22Rv1 (cell line): ENCODE measurements around the gene BORCS8.

Source experiments
- H3K27ac ChIP-seq: fragments of 450-650 bp; 2 replicates; pipeline ENCODE4 v1.5.1; 2017
- ZFX ChIP-seq: fragments of 450-650 bp; IDR thresholded peaks from 2 replicates; pipeline ENCODE4 v1.6.1; 2017; ENCODE audit warnings: antibody characterized with exemption, borderline replicate concordance
- TF ChIP-seq, protein P1 (sequence below): fragments of 450-650 bp; IDR thresholded peaks from 2 replicates; pipeline ENCODE4 v1.5.1; 2017; ENCODE audit warnings: mild to moderate bottlenecking

The BORCS8 gene

DNA sequence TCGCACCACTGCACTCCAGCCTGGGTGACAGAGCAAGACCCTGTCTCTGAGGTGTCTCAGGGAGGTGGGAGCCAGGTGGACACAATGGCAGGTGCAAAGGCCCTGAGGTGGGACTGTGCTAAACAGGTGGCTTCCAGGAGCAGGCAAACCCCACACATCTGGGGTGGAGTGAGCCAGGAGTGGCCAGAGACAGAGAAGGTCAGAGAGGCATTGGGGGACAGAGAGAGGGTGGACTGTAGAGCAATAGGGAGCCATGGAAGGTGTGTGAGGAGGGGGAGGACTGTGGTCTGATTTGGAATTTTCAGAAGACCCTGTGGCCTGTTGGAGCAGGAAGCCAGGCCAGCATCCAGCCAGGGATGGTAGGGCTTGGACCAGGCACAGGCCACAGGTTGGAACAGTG lies 26.6 kb downstream of the BORCS8 start:
- TF ChIP-seq ZFX, result no peak
- TF ChIP-seq, protein P1, sequence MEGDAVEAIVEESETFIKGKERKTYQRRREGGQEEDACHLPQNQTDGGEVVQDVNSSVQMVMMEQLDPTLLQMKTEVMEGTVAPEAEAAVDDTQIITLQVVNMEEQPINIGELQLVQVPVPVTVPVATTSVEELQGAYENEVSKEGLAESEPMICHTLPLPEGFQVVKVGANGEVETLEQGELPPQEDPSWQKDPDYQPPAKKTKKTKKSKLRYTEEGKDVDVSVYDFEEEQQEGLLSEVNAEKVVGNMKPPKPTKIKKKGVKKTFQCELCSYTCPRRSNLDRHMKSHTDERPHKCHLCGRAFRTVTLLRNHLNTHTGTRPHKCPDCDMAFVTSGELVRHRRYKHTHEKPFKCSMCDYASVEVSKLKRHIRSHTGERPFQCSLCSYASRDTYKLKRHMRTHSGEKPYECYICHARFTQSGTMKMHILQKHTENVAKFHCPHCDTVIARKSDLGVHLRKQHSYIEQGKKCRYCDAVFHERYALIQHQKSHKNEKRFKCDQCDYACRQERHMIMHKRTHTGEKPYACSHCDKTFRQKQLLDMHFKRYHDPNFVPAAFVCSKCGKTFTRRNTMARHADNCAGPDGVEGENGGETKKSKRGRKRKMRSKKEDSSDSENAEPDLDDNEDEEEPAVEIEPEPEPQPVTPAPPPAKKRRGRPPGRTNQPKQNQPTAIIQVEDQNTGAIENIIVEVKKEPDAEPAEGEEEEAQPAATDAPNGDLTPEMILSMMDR, result no peak
- no peak overlapping the region for H3K27ac ChIP-seq

GRCh38 chr19:19162495-19162894 lies 29.5 kb downstream of the BORCS8 start:
- TF ChIP-seq, protein P1, result no peak
- no peak for TF ChIP-seq ZFX
- no peak overlapping the region for H3K27ac ChIP-seq

GRCh38 chr19:19160461-19161035 lies 31.4 kb downstream of the BORCS8 start:
- H3K27ac ChIP-seq, result no peak overlapping the region
- TF ChIP-seq ZFX, result no peak
- TF ChIP-seq, protein P1, result no peak

- TF ChIP-seq ZFX, result no peak
- TF ChIP-seq, protein P1, result no peak
- H3K27ac ChIP-seq, result no peak overlapping the region
Measured at GRCh38 chr19:19159534-19159933, 32.4 kb downstream of the BORCS8 start.

GRCh38 chr19:19157808-19158207 lies 34.1 kb downstream of the BORCS8 start:
- H3K27ac ChIP-seq, result no peak overlapping the region

DNA sequence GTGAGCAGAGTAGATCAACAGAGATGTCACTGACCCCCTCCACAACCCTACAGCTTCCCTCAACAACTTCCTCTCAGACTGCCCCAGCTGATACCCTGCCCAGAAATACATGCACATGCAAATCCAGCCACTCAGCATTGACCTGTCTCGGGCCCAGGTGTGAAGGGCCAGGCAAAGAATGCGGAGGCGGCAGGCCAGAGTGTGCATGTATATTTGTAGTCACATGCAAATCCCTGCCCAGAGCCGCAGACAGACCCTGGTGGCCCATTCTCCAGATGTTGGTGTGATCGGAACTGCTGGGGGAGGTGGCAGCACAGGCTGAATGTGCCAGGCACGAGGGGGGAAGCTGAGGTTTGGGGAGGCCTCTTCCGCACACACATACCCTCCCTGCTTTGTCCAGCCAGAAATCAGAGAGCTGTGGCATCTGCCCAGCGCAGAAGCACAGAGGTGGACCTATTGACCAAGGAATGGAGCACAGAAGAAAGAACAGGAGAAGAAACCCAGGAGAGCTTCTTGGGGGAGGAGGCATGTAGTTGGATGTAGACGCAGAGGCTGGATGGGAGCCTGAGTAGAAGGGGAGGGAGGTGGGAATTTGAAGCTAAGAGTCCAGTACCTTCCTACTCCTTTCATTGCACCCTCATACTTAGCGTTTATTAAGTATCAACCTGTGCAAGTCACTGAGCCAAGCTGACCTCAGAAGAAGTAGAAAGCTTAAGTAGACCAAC lies 36.3 kb downstream of the BORCS8 start:
- TF ChIP-seq, protein P1, result no peak
- no peak for TF ChIP-seq ZFX
- H3K27ac ChIP-seq, result no peak overlapping the region

More at GRCh38 chr19:19157808-19158207, 34.1 kb downstream of the BORCS8 start:
- TF ChIP-seq, protein P1, result no peak
- TF ChIP-seq ZFX, result no peak

DNA sequence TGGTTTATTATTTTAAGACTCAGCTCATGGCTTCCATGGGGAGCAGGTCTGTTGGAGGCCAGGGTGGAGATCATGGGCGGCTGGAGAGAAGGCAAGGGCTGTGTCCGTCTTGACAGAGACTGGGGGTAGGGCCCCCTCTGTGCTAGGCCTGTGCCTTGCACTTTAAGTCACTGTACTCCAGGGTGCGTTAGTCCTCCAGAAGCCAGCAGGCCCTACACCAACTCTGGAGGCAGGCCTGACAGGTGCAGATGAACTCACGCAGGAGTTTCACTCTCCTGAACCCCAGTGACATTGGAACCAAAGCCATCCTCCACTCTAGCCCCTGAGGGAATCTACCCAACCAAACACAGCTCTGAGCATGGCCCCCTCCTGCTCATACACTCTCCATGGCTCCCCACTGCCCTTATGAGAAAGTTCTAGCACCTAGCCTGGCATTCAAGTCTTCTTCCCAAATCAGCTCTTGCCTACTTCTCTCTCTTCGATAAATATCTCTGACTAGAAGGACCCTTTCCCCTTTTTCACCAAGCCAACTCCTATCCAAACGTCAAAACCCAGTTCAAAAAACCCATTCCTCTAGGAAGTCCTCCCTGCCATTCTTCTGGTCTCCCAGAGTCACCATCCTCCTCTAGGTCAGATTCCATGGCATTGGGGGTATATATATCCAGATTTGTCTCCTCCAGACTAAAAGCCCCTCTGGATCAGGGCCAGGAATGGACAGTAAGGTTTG lies 37.0 kb downstream of the BORCS8 start:
- H3K27ac ChIP-seq, result no peak overlapping the region
- TF ChIP-seq ZFX, result no peak
- TF ChIP-seq, protein P1, result no peak
